GM12878 (cell line): Measurements from ENCODE around the gene ABCB4.

Source experiments
- GABPA ChIP-seq: IDR thresholded peaks from 2 replicates; pipeline ENCODE4 v1.6.1; 2014; ENCODE audit warnings: antibody characterized with exemption, low read depth, mild to moderate bottlenecking, inconsistent platforms
- HCFC1 ChIP-seq: fragments of 150-350 bp; IDR thresholded peaks from 2 replicates; pipeline ENCODE4 v1.6.1; 2014; ENCODE audit warnings: low read length
- POLR2A ChIP-seq: IDR thresholded peaks from 2 replicates; pipeline ENCODE4 v1.6.1; 2011; ENCODE audit warnings: low read depth, mild to moderate bottlenecking, low read length
- POLR2AphosphoS5 ChIP-seq: IDR thresholded peaks from 2 replicates; pipeline ENCODE4 v1.6.1; 2011; ENCODE audit warnings: mild to moderate bottlenecking, low read length, inconsistent platforms
- SUZ12 ChIP-seq: fragments of 200-600 bp; sonication (generic); IDR thresholded peaks from one replicate; pipeline ENCODE4 v1.6.1; 2018; ENCODE audit warnings: antibody characterized with exemption, mild to moderate bottlenecking; ENCODE audit not compliant: unreplicated experiment
- TF ChIP-seq, protein P1 (sequence below), 3 experiments: IDR thresholded peaks in 2 of 3; conservative IDR thresholded peaks in 1 of 3; 2 replicates each; pipeline ENCODE4 v1.5.1; 2011; ENCODE audit warnings: low read depth in 3 of 3, low read length in 3 of 3, mild to moderate bottlenecking in 3 of 3, control low read depth in 2 of 3, moderate library complexity in 2 of 3, inconsistent platforms in 1 of 3, mixed read lengths in 1 of 3; ENCODE audit not compliant: control insufficient read depth in 2 of 3, insufficient read depth in 1 of 3; ENCODE audit errors: extremely low read depth in 1 of 3
- TF ChIP-seq, protein P2 (sequence below): fragments of 450-650 bp; IDR thresholded peaks from 2 replicates; pipeline ENCODE4 v1.6.1; 2018; ENCODE audit warnings: borderline replicate concordance, mild to moderate bottlenecking; ENCODE audit not compliant: partially characterized antibody
- TF ChIP-seq, protein P3 (sequence below): IDR thresholded peaks from 2 replicates; pipeline ENCODE4 v1.6.1; 2012; ENCODE audit warnings: low read depth, low read length, improper control_type of control experiment
- TF ChIP-seq, protein P4 (sequence below): IDR thresholded peaks from 2 replicates; pipeline ENCODE4 v1.6.1; 2012; ENCODE audit warnings: mild to moderate bottlenecking, low read depth, low read length

DNA sequence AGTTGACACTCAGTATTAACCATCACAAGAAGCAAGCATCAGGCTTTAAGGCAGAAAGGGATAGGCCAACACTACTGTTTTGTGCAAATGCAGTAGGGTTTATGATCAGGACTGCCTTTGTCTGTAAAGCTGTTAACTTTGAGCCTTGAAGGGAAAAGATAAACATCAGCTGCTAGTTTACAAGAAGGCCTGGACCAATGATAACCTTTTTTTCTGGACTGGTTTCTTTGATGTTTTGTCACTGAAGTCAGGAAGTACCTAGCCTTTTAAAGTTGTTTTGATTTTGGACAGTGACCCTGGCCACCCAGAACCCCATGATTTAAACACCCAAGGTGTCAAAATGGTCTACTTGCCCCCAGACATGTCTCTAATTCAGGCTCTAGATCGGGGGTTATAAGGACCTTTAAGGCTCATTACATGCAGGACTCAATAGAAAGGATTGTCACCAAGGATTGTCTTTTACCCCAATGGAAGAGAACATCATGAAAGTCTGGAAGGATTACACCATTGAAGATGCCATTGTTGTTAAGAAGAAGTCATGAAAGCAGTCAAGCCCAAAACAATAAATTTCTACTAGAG lies 79.9 kb downstream of the ABCB4 start:
- TF ChIP-seq POLR2AphosphoS5: no peak
- TF ChIP-seq, protein P1, sequence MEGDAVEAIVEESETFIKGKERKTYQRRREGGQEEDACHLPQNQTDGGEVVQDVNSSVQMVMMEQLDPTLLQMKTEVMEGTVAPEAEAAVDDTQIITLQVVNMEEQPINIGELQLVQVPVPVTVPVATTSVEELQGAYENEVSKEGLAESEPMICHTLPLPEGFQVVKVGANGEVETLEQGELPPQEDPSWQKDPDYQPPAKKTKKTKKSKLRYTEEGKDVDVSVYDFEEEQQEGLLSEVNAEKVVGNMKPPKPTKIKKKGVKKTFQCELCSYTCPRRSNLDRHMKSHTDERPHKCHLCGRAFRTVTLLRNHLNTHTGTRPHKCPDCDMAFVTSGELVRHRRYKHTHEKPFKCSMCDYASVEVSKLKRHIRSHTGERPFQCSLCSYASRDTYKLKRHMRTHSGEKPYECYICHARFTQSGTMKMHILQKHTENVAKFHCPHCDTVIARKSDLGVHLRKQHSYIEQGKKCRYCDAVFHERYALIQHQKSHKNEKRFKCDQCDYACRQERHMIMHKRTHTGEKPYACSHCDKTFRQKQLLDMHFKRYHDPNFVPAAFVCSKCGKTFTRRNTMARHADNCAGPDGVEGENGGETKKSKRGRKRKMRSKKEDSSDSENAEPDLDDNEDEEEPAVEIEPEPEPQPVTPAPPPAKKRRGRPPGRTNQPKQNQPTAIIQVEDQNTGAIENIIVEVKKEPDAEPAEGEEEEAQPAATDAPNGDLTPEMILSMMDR (IDR thresholded peaks at IDR 0.05 in 2 of 3, conservative IDR thresholded peaks at IDR 0.05 in 1 of 3; ENCODE audit: control insufficient read depth in 2 of 3, extremely low read depth in 1 of 3, insufficient read depth in 1 of 3, low read depth in 3 of 3, low read length in 3 of 3): no peak
- no peak for TF ChIP-seq GABPA
- no peak for TF ChIP-seq SUZ12
- TF ChIP-seq, protein P2, sequence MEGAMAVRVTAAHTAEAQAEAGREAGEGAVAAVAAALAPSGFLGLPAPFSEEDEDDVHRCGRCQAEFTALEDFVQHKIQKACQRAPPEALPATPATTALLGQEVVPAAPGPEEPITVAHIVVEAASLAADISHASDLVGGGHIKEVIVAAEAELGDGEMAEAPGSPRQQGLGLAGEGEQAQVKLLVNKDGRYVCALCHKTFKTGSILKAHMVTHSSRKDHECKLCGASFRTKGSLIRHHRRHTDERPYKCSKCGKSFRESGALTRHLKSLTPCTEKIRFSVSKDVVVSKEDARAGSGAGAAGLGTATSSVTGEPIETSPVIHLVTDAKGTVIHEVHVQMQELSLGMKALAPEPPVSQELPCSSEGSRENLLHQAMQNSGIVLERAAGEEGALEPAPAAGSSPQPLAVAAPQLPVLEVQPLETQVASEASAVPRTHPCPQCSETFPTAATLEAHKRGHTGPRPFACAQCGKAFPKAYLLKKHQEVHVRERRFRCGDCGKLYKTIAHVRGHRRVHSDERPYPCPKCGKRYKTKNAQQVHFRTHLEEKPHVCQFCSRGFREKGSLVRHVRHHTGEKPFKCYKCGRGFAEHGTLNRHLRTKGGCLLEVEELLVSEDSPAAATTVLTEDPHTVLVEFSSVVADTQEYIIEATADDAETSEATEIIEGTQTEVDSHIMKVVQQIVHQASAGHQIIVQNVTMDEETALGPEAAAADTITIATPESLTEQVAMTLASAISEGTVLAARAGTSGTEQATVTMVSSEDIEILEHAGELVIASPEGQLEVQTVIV: no peak
- TF ChIP-seq HCFC1: no peak
- TF ChIP-seq POLR2A: no peak
- TF ChIP-seq, protein P3, sequence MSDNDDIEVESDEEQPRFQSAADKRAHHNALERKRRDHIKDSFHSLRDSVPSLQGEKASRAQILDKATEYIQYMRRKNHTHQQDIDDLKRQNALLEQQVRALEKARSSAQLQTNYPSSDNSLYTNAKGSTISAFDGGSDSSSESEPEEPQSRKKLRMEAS: no peak
- TF ChIP-seq, protein P4, sequence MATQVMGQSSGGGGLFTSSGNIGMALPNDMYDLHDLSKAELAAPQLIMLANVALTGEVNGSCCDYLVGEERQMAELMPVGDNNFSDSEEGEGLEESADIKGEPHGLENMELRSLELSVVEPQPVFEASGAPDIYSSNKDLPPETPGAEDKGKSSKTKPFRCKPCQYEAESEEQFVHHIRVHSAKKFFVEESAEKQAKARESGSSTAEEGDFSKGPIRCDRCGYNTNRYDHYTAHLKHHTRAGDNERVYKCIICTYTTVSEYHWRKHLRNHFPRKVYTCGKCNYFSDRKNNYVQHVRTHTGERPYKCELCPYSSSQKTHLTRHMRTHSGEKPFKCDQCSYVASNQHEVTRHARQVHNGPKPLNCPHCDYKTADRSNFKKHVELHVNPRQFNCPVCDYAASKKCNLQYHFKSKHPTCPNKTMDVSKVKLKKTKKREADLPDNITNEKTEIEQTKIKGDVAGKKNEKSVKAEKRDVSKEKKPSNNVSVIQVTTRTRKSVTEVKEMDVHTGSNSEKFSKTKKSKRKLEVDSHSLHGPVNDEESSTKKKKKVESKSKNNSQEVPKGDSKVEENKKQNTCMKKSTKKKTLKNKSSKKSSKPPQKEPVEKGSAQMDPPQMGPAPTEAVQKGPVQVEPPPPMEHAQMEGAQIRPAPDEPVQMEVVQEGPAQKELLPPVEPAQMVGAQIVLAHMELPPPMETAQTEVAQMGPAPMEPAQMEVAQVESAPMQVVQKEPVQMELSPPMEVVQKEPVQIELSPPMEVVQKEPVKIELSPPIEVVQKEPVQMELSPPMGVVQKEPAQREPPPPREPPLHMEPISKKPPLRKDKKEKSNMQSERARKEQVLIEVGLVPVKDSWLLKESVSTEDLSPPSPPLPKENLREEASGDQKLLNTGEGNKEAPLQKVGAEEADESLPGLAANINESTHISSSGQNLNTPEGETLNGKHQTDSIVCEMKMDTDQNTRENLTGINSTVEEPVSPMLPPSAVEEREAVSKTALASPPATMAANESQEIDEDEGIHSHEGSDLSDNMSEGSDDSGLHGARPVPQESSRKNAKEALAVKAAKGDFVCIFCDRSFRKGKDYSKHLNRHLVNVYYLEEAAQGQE: no peak
